Panc1 (cell line): ENCODE measurements around the gene LHFPL2. TPM values are rescaled to one million over a fixed set of nuclear protein-coding genes. Genes with fewer than 3 reads are reported as not detected.

Source experiments
- ATAC-seq: fragments of 200-7000 bp; cut with Tn5 transposase; 2 replicates; pipeline ENCODE4 v1.9.1; 2020; ENCODE audit warnings: mild to moderate bottlenecking, moderate library complexity
- BruUV-seq: library from RNA; stranded (reverse); fragments of 400-500 nt; replicated peaks from 2 replicates; lab custom pipeline; 2021; lab: Mats Ljungman, UMichigan
- CTCF ChIA-PET: fragments of 300-600 bp; sonication (Branson Sonifier 250); formaldehyde crosslinking; loops from one replicate; lab custom pipeline; 2022; ENCODE audit warnings: antibody characterized with exemption; lab: Charles Lee
- POLR2A ChIA-PET: fragments of 300-600 bp; sonication (Branson Sonifier 250); formaldehyde crosslinking; loops from one replicate; lab custom pipeline; 2022; ENCODE audit warnings: antibody characterized with exemption; lab: Charles Lee
- DNase-seq: peaks from one replicate; pipeline ENCODE4 v3.0.0-alpha.2; 2010; ENCODE audit warnings: low read depth, low spot score
- H3K27ac ChIP-seq: 2 replicates; pipeline ENCODE4 v1.5.1; 2011; ENCODE audit warnings: mild to moderate bottlenecking, low read length, inconsistent platforms
- H3K27me3 ChIP-seq: fragments of 200-500 bp; sonication (Bioruptor generic); 2 replicates; pipeline ENCODE4 v1.6.0; 2014; ENCODE audit warnings: low read length, inconsistent platforms; ENCODE audit not compliant: control insufficient read depth, insufficient read depth
- H3K36me3 ChIP-seq: fragments of 200-500 bp; sonication (Bioruptor generic); 2 replicates; pipeline ENCODE4 v1.5.1; 2014; ENCODE audit warnings: inconsistent platforms, mild to moderate bottlenecking, low read length, moderate library complexity; ENCODE audit not compliant: control insufficient read depth, insufficient read depth
- H3K4me1 ChIP-seq: 2 replicates; pipeline ENCODE4 v1.5.1; 2011; ENCODE audit warnings: inconsistent platforms, mild to moderate bottlenecking, low read length, moderate library complexity; ENCODE audit not compliant: control insufficient read depth, insufficient read depth
- H3K4me3 ChIP-seq, 2 experiments: 2 replicates each; pipeline ENCODE4 v1.5.1; 2011 to 2012; ENCODE audit warnings: low read depth in 2 of 2, low read length in 2 of 2, mild to moderate bottlenecking in 2 of 2, inconsistent platforms in 1 of 2, moderate library complexity in 1 of 2
- H3K9me3 ChIP-seq: fragments of 200-500 bp; sonication (Bioruptor generic); 2 replicates; pipeline ENCODE4 v1.5.1; 2014; ENCODE audit warnings: low read depth, mild to moderate bottlenecking, inconsistent platforms, low read length, moderate library complexity; ENCODE audit not compliant: control insufficient read depth, insufficient read depth
- CTCF ChIP-seq: fragments of 450-650 bp; IDR thresholded peaks from 2 replicates; pipeline ENCODE4 v1.5.1; 2017; ENCODE audit warnings: mild to moderate bottlenecking
- POLR2AphosphoS5 ChIP-seq: IDR thresholded peaks from 2 replicates; pipeline ENCODE4 v1.6.1; 2012; ENCODE audit warnings: mild to moderate bottlenecking, low read depth, low read length, moderate library complexity
- REST ChIP-seq, 2 experiments: IDR thresholded peaks; 2 replicates each; pipeline ENCODE4 v1.6.1; 2011 to 2012; ENCODE audit warnings: low read depth in 2 of 2, control low read depth in 1 of 2, low read length in 1 of 2, mild to moderate bottlenecking in 1 of 2, moderate library complexity in 1 of 2; ENCODE audit not compliant: insufficient read depth in 1 of 2
- SIN3A ChIP-seq: IDR thresholded peaks from 2 replicates; pipeline ENCODE4 v1.6.1; 2012; ENCODE audit warnings: low read depth, mild to moderate bottlenecking, low read length, moderate library complexity, borderline replicate concordance; ENCODE audit not compliant: insufficient read depth
- TCF7L2 ChIP-seq: IDR thresholded peaks from 2 replicates; pipeline ENCODE4 v1.6.1; 2011; ENCODE audit warnings: mild to moderate bottlenecking, low read depth, low read length, inconsistent platforms
- in situ Hi-C: cut with HindIII; loops from 2 replicates; pipeline ENCODE4 v1.10.0; 2016; ENCODE audit warnings: low sequenced_read_pairs, low pct_unique_long_range_greater_than_20kb
- intact Hi-C: fragments of 100-400 bp; cut with micrococcal nuclease; formaldehyde crosslinking; loops from one replicate; pipeline ENCODE4 v1.10.0; 2022; ENCODE audit not compliant: unreplicated experiment
- total RNA-seq: library from RNA; stranded (reverse); gene quantifications from one replicate; pipeline ENCODE4 v1.2.1, GENCODE V29; 2021; ENCODE audit not compliant: unreplicated experiment

Gene LHFPL2
- total RNA-seq, 1 experiment from 2014 or later, result 25.8 TPM

DNA sequence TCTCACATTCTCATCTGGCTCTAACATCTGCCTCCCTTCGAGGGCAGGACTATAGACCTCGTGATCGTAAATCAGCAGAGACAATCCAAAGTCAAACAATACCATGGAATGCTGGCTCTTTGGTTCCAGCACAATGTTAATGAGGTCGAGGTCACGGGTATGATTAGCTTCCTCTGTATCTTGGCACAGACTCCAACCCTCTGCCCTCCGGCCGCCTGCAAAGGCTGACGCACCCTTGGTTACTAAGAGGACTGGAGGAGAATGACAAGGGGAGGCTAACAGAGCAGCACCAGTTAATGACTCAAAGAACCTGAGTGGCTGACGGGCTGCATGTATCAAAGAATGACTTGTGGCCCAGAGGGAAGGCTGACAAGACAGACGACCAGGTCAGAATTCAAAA, 10.1 kb downstream of the LHFPL2 start:
- in situ Hi-C loops (no loop called here), intact Hi-C loops (loop anchor here (10.0 kb wide), 1 partner anchor 104 kb away; no protein-coding TSS in a partner anchor)
- POLR2A ChIA-PET, result interaction anchor here (0.7 kb wide), 1 partner anchor 745 kb away, joined by 4 read pairs; no protein-coding TSS in a partner anchor
- TF ChIP-seq CTCF, result no peak
- Histone ChIP-seq H3K27me3 (no peaks in the 10 kb centered on the region), H3K9me3 (no peaks in the 10 kb centered on the region), H3K27ac (peak overlapping the region; percentile 80), H3K4me1 (peaks cover 47% of the 10 kb centered on the region), H3K36me3 (no peaks in the 10 kb centered on the region), H3K4me3 (peak overlapping the region in 1 of 2 experiments; percentile 7; a peak in 1 of 4 replicates)
- DNase-seq, result peak; percentile 92
- ATAC-seq, result peak; percentile 93
- no TSS peak for BruUV-seq
- CTCF ChIA-PET, result no interaction called here

GRCh38 chr5:78637468-78637867, 11.1 kb downstream of the LHFPL2 start:
- peak overlapping the region; percentile 58; the same call in 1 of the 2 replicates for H3K27ac ChIP-seq
- POLR2A ChIA-PET, result no interaction called here

DNA sequence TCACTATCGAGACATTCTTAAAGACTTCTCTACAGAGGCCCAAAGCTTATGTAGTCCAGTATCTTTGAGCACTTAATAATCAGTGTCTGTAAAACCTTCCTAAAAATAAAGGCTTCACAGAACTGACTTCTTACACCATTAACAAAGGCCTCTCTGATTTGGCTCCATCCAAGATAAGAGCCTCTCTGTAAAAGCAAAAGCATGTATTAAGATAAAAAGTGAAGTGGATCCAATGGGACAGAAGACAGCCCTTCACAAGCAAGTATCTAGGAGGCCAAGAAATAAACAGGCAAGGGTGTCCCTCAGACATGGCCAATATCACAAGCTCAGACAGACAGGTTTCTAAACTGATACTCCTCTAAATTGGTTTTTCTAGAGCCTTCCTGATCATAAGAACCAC, 11.9 kb downstream of the LHFPL2 start:
- Histone ChIP-seq H3K27ac (peak overlapping the region; percentile 24; the same call in 1 of the 2 replicates), H3K27me3 (no peaks in the 10 kb centered on the region), H3K4me3 (no peak overlapping the region), H3K9me3 (no peaks in the 10 kb centered on the region), H3K4me1 (peaks cover 47% of the 10 kb centered on the region), H3K36me3 (no peaks in the 10 kb centered on the region)
- ChIA-PET CTCF (interaction anchor here (0.6 kb wide), 1 partner anchor 50 kb away, joined by 3 read pairs; no protein-coding TSS in a partner anchor), POLR2A (no interaction called here)
- TF ChIP-seq TCF7L2 (no peak), CTCF (no peak), SIN3A (no peak), POLR2AphosphoS5 (no peak), REST (IDR thresholded peaks at IDR 0.05; ENCODE audit: insufficient read depth in 1 of 2, low read depth in 2 of 2, low read length in 1 of 2) (no peak)
- intact Hi-C loops, result loop anchor here (10.0 kb wide), 1 partner anchor 102 kb away; no protein-coding TSS in a partner anchor
- BruUV-seq, result no TSS peak
- DNase-seq (no peak), ATAC-seq (no peak)
- in situ Hi-C loops, result no loop called here

More at GRCh38 chr5:78637468-78637867, 11.1 kb downstream of the LHFPL2 start:
- intact Hi-C loops (loop anchor here (10.0 kb wide), 1 partner anchor 103 kb away; no protein-coding TSS in a partner anchor), in situ Hi-C loops (no loop called here)
- TF ChIP-seq SIN3A (no peak), TCF7L2 (no peak), CTCF (no peak)
- Histone ChIP-seq H3K4me3 (no peak overlapping the region), H3K27me3 (no peaks in the 10 kb centered on the region), H3K4me1 (peaks cover 47% of the 10 kb centered on the region), H3K9me3 (no peaks in the 10 kb centered on the region), H3K36me3 (no peaks in the 10 kb centered on the region)
- no TSS peak for BruUV-seq
- CTCF ChIA-PET, result interaction anchor here (0.6 to 0.7 kb wide), 2 partner anchors 51 to 280 kb away, joined by 3 read pairs; no protein-coding TSS in a partner anchor
- DNase-seq (no peak), ATAC-seq (no peak)
